ENCODE measurements around the gene SLC35D3.
"Not testable (repeated sequence)": the region's sequence is repeated elsewhere in the genome, so short reads cannot be mapped to it uniquely, and the experiment has no call there.

Gene SLC35D3

GRCh38 chr6:136921936-136922684 is at the start of gene SLC35D3:
TSS of gene SLC35D3 (plus strand) at chr6:136922301. CDS start at chr6:136922429, 128 bp downstream.
- Histone ChIP-seq H3K36me3 (no peaks in the 10 kb centered on the region), H3K9me3 (ENCODE audit: severe bottlenecking) (no peaks in the 10 kb centered on the region), H3K27me3 (ENCODE audit: insufficient read depth, low read depth, severe bottlenecking) (no peaks in the 10 kb centered on the region), H3K4me3 (ENCODE audit: low read depth, low read length) (peak within 1 kb of the TSS; percentile 56), H3K27ac (no peak within 1 kb of the TSS; the same call in 1 of the 2 replicates)
- no peak for TF ChIP-seq CTCF (IDR thresholded peaks at IDR 0.05; ENCODE audit: low read depth, low read length)
- peak; percentile 51 for DNase-seq

GRCh38 chr6:136873748-136874147 is 48.4 kb upstream of the SLC35D3 start:
- no peak for DNase-seq
- H3K4me3 ChIP-seq (ENCODE audit: low read depth, low read length): no peak overlapping the region
- H3K27ac ChIP-seq: no peak overlapping the region
- no peaks in the 10 kb centered on the region for H3K36me3 ChIP-seq
- TF ChIP-seq CTCF (IDR thresholded peaks at IDR 0.05; ENCODE audit: low read depth, low read length): no peak
- peaks cover 12% of the 10 kb centered on the region for H3K9me3 ChIP-seq (ENCODE audit: severe bottlenecking)
- no peaks in the 10 kb centered on the region for H3K27me3 ChIP-seq (ENCODE audit: insufficient read depth, low read depth, severe bottlenecking)

GRCh38 chr6:136876469-136876868 is 45.6 kb upstream of the SLC35D3 start:
- not testable (repeated sequence) for DNase-seq, H3K36me3 ChIP-seq
- peaks cover 12% of the 10 kb centered on the region for H3K9me3 ChIP-seq (ENCODE audit: severe bottlenecking)

GRCh38 chr6:136880748-136881460 is 41.2 kb upstream of the SLC35D3 start:
- Histone ChIP-seq H3K4me3 (ENCODE audit: low read depth, low read length) (no peak overlapping the region), H3K27ac (no peak overlapping the region), H3K9me3 (ENCODE audit: severe bottlenecking) (no peaks in the 10 kb centered on the region), H3K27me3 (ENCODE audit: insufficient read depth, low read depth, severe bottlenecking) (no peaks in the 10 kb centered on the region), H3K36me3 (no peaks in the 10 kb centered on the region)
- no peak for DNase-seq
- TF ChIP-seq CTCF (IDR thresholded peaks at IDR 0.05; ENCODE audit: low read depth, low read length): no peak

More at GRCh38 chr6:136876469-136876868, 45.6 kb upstream of the SLC35D3 start:
- H3K4me3 ChIP-seq (ENCODE audit: low read depth, low read length); H3K27ac ChIP-seq; H3K27me3 ChIP-seq (ENCODE audit: insufficient read depth, low read depth, severe bottlenecking): not testable (repeated sequence)

DNA sequence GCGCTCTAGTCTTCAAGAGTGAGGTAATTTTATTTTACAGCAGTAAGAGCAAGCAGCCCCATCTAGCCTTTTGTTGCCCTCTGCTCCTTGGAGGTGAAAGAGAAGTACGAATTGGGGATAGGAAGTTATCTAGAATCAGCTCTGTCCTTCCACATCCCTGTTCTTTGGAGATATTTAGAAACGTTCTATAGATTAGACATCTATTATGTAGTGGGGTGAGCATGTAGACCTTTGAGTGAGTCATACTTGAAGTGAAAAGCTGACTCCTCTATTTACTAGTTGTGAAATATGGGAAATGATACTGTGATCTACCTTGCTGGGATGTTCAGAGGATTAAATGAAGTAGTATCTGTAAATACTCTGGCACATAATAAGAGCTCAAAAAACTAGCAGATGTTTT is 36.0 kb upstream of the SLC35D3 start:
- Histone ChIP-seq H3K9me3 (ENCODE audit: severe bottlenecking) (no peaks in the 10 kb centered on the region), H3K27me3 (ENCODE audit: insufficient read depth, low read depth, severe bottlenecking) (no peaks in the 10 kb centered on the region), H3K4me3 (ENCODE audit: low read depth, low read length) (no peak overlapping the region), H3K27ac (no peak overlapping the region), H3K36me3 (no peaks in the 10 kb centered on the region)
- no peak for TF ChIP-seq CTCF (IDR thresholded peaks at IDR 0.05; ENCODE audit: low read depth, low read length)
- DNase-seq: no peak

GRCh38 chr6:136887953-136888352 is 34.1 kb upstream of the SLC35D3 start:
- Histone ChIP-seq H3K36me3 (no peaks in the 10 kb centered on the region), H3K27ac (no peak overlapping the region), H3K9me3 (ENCODE audit: severe bottlenecking) (no peaks in the 10 kb centered on the region), H3K27me3 (ENCODE audit: insufficient read depth, low read depth, severe bottlenecking) (no peaks in the 10 kb centered on the region), H3K4me3 (ENCODE audit: low read depth, low read length) (no peak overlapping the region)
- TF ChIP-seq CTCF (IDR thresholded peaks at IDR 0.05; ENCODE audit: low read depth, low read length): no peak
- no peak for DNase-seq
